HepG2 (cell line): Measurements from ENCODE around the gene RAP1A. TPM values are rescaled to one million over a fixed set of nuclear protein-coding genes. Genes with fewer than 3 reads are reported as not detected.

Source experiments
- ATAC-seq: fragments of 200-7000 bp; cut with Tn5 transposase; 3 replicates; pipeline ENCODE4 v1.9.1; 2020; ENCODE audit warnings: mild to moderate bottlenecking, moderate library complexity
- BruUV-seq: library from RNA; stranded (reverse); fragments of 400-500 nt; replicated peaks from 2 replicates; lab custom pipeline; 2021; lab: Mats Ljungman, UMichigan
- CTCF ChIA-PET: fragments of 300-600 bp; formaldehyde crosslinking; extraction: SDS; loops from one replicate; lab custom pipeline; 2021; ENCODE audit warnings: low total read pairs, inconsistent platforms, low intra/inter-chr PET ratio; lab: Yijun Ruan, JAX
- POLR2A ChIA-PET: fragments of 350-600 bp; sonication (Branson Sonifier 250); formaldehyde crosslinking; loops from one replicate; lab custom pipeline; 2020; ENCODE audit warnings: antibody characterized with exemption, inconsistent platforms; lab: Yijun Ruan, JAX
- DNase-seq: peaks from one replicate; pipeline ENCODE4 v3.0.0-alpha.2; 2015; ENCODE audit warnings: low spot score
- FAIRE-seq: peaks from 3 replicates; lab custom pipeline; 2011; peaks lifted over from hg19 to GRCh38; lab: Jason Lieb, UNC
- H2AFZ ChIP-seq: one replicate; pipeline ENCODE4 v1.6.1; 2011; ENCODE audit warnings: low read length, inconsistent platforms
- H3K27ac ChIP-seq: fragments of 300-600 bp; 3 replicates; pipeline ENCODE4 v1.8.0; 2011; ENCODE audit warnings: mixed run types, mild to moderate bottlenecking, mixed read lengths, low read length, inconsistent platforms; ENCODE audit not compliant: insufficient read depth; ENCODE audit errors: extremely low read length
- H3K27me3 ChIP-seq, 2 experiments: fragments of 200-600 bp in 1 of 2; 2 replicates in 1 of 2; 3 replicates in 1 of 2; pipeline versions ENCODE4 v1.6.0 to v1.8.0; 2011; ENCODE audit warnings: low read length in 2 of 2, mild to moderate bottlenecking in 2 of 2, moderate library complexity in 2 of 2, inconsistent platforms in 1 of 2; ENCODE audit not compliant: insufficient read depth in 2 of 2, control insufficient read depth in 1 of 2
- H3K36me3 ChIP-seq, 2 experiments: fragments of 200-600 bp in 1 of 2; replicated peaks in 1 of 2; 2 replicates in 1 of 2; 3 replicates in 1 of 2; pipeline versions ENCODE4 v1.5.1 to v1.8.0; 2011; ENCODE audit warnings: low read length in 2 of 2, inconsistent platforms in 1 of 2; ENCODE audit not compliant: insufficient read depth in 2 of 2, control insufficient read depth in 1 of 2
- H3K4me1 ChIP-seq: 2 replicates; pipeline ENCODE4 v1.5.1; 2012; ENCODE audit warnings: low read length, inconsistent platforms; ENCODE audit not compliant: insufficient read depth
- H3K4me2 ChIP-seq: 2 replicates; pipeline ENCODE4 v1.6.0; 2011; ENCODE audit warnings: low read depth, low read length, inconsistent platforms
- H3K4me3 ChIP-seq, 3 experiments: fragments of 200-600 bp in 1 of 3; sonication (generic), shearing (Covaris generic) in 1 of 3; replicated peaks in 1 of 3; 2 replicates each; pipeline ENCODE4 v1.5.1; 2011 to 2016; ENCODE audit warnings: low read length in 3 of 3, inconsistent platforms in 2 of 3, low read depth in 2 of 3, mild to moderate bottlenecking in 2 of 3, control low read depth in 1 of 3, mixed read lengths in 1 of 3; ENCODE audit not compliant: insufficient read depth in 1 of 3
- H3K79me2 ChIP-seq: one replicate; pipeline ENCODE4 v1.6.1; 2011; ENCODE audit warnings: low read length, inconsistent platforms; ENCODE audit not compliant: insufficient read depth
- H3K9ac ChIP-seq: 2 replicates; pipeline ENCODE4 v1.6.0; 2011; ENCODE audit warnings: mild to moderate bottlenecking, low read depth, low read length, inconsistent platforms; ENCODE audit not compliant: insufficient read depth
- H3K9me3 ChIP-seq: 2 replicates; pipeline ENCODE4 v1.5.1; 2012; ENCODE audit warnings: mild to moderate bottlenecking, low read length
- H4K20me1 ChIP-seq: 2 replicates; pipeline ENCODE4 v1.6.0; 2011; ENCODE audit warnings: inconsistent platforms, mild to moderate bottlenecking, low read length, moderate library complexity; ENCODE audit not compliant: insufficient read depth
- CTCF ChIP-seq: sonication (generic); formaldehyde crosslinking; IDR thresholded peaks from 2 replicates; pipeline ENCODE4 v1.5.0; 2020; ENCODE audit warnings: mild to moderate bottlenecking, missing genetic modification reagents, moderate library complexity
- DNMT3B ChIP-seq: conservative IDR thresholded peaks from 2 replicates; pipeline ENCODE4 v1.6.1; 2016; ENCODE audit warnings: missing biosample characterization, control low read depth
- E2F1 ChIP-seq: sonication (generic); formaldehyde crosslinking; IDR thresholded peaks from 2 replicates; pipeline ENCODE4 v1.5.0; 2020; ENCODE audit warnings: missing genetic modification reagents
- LRRFIP1 ChIP-seq: sonication (generic); formaldehyde crosslinking; conservative IDR thresholded peaks from 2 replicates; pipeline ENCODE4 v1.4.0; 2020; ENCODE audit warnings: missing genetic modification reagents
- MLXIP ChIP-seq: sonication (generic); formaldehyde crosslinking; IDR thresholded peaks from 2 replicates; pipeline ENCODE4 v1.9.0; 2021; ENCODE audit warnings: missing genetic modification reagents, borderline replicate concordance
- NFE2L2 ChIP-seq: fragments of 150-350 bp; IDR thresholded peaks from 2 replicates; pipeline ENCODE4 v1.6.1; 2014; ENCODE audit warnings: low read length
- PLSCR1 ChIP-seq: sonication (generic); formaldehyde crosslinking; IDR thresholded peaks from 2 replicates; pipeline ENCODE4 v1.5.0; 2020; ENCODE audit warnings: missing genetic modification reagents, mild to moderate bottlenecking, borderline replicate concordance
- SRSF9 ChIP-seq: fragments of 200-400 bp; formaldehyde crosslinking; IDR thresholded peaks from 2 replicates; pipeline ENCODE4 v1.6.1; 2018; ENCODE audit warnings: borderline replicate concordance, mild to moderate bottlenecking, low read depth, low read length; ENCODE audit not compliant: insufficient read depth, poor library complexity, severe bottlenecking
- ZMYM2 ChIP-seq: sonication (generic); formaldehyde crosslinking; IDR thresholded peaks from 2 replicates; pipeline ENCODE4 v1.8.0; 2022; ENCODE audit warnings: mild to moderate bottlenecking, missing genetic modification reagents
- WGBS: methylation state at CpG from one replicate; pipeline ENCODE4 v1.1.6; 2017; ENCODE audit warnings: low lambda C conversion rate; 5-methylcytosine and 5-hydroxymethylcytosine counted together
- in situ Hi-C: cut with HindIII; loops from 2 replicates; pipeline ENCODE4 v1.10.0; 2017; ENCODE audit warnings: low pct_unique_long_range_greater_than_20kb; ENCODE audit not compliant: extremely low pct_ligation_motif_present
- intact Hi-C: fragments of 100-400 bp; cut with micrococcal nuclease; formaldehyde crosslinking; loops from one replicate; pipeline ENCODE4 v1.10.0; 2022; ENCODE audit not compliant: unreplicated experiment
- polyA plus RNA-seq, 8 experiments: library from polyadenylated mRNA; depleted of rRNA in 3 of 8; stranded (reverse) in 7 of 8; unstranded in 1 of 8; fragments of >200 nt; fragmentation: Illumina TruSeq in 4 of 8; extraction: Trizol in 4 of 8; gene quantifications; 2 replicates each; pipeline versions ENCODE4 v1.2.1 to v1.2.3, GENCODE V29; 2011 to 2016; ENCODE audit warnings: low read depth in 4 of 8, missing spikeins in 1 of 8, mixed read lengths in 1 of 8; ENCODE audit not compliant: insufficient read depth in 1 of 8
- total RNA-seq, 5 experiments: library from RNA; depleted of rRNA; stranded (reverse); fragments of >200 nt; fragmentation: Illumina TruSeq; extraction: Trizol; gene quantifications; 2 replicates each; pipeline ENCODE4 v1.2.3, GENCODE V29; 2016; ENCODE audit warnings: low read depth in 1 of 5

The RAP1A gene
- total and polyA plus RNA-seq, 2 of the 13 experiments (the other 11 are each of a cell fraction or from before 2014, with no cell fraction given) = 19.0 to 20.7 TPM

GRCh38 chr1:111635324-111636009 lies 15.9 kb downstream of the RAP1A start:
- no TSS peak for BruUV-seq
- no peaks in the 10 kb centered on the region for H3K27me3 ChIP-seq
- no peak overlapping the region for H2AFZ ChIP-seq
- 96% methylated on average over 2 of the region's 2 CpGs for WGBS
- DNase-seq (no peak), ATAC-seq (no peak), FAIRE-seq (no peak)
- no peak overlapping the region for H3K9ac ChIP-seq
- H3K4me1 ChIP-seq = peaks cover 31% of the 10 kb centered on the region
- intact Hi-C loops = no loop called here
- no peaks in the 10 kb centered on the region for H3K36me3 ChIP-seq
- ChIA-PET POLR2A (no interaction called here), CTCF (no interaction called here)
- peaks cover 4% of the 10 kb centered on the region; the same call in 1 of the 2 replicates for H4K20me1 ChIP-seq
- no peaks in the 10 kb centered on the region for H3K9me3 ChIP-seq
- H3K79me2 ChIP-seq = peaks cover 75% of the 10 kb centered on the region
- TF ChIP-seq ZMYM2 (CRISPR knock-in tag) (no peak), E2F1 (CRISPR knock-in tag) (no peak), CTCF (CRISPR knock-in tag) (no peak), MLXIP (CRISPR knock-in tag) (no peak), NFE2L2 (no peak), LRRFIP1 (CRISPR knock-in tag) (no peak), DNMT3B (no peak), SRSF9 (no peak), PLSCR1 (CRISPR knock-in tag) (no peak)
- no peak overlapping the region for H3K27ac ChIP-seq
- H3K4me3 ChIP-seq = no peak overlapping the region
- no peak overlapping the region for H3K4me2 ChIP-seq
- in situ Hi-C loops = no loop called here
